H4 (cell line): ENCODE data around the gene CRPPA. TPM values are rescaled to one million over a fixed set of nuclear protein-coding genes. Genes with fewer than 3 reads are reported as not detected.
"Not testable (repeated sequence)": the region's sequence is repeated elsewhere in the genome, so short reads cannot be mapped to it uniquely, and the experiment has no call there.

Experiments used
- DNase-seq: peaks from one replicate; pipeline ENCODE4 v3.0.0-alpha.2; 2015; ENCODE audit warnings: low spot score
- total RNA-seq: library from RNA; depleted of rRNA; stranded (reverse); fragments of >200 nt; shearing (Covaris generic); gene quantifications from 2 replicates; pipeline ENCODE4 v1.2.3, GENCODE V29; 2014; rRNA removed

The CRPPA gene
- 0.12 TPM in 1 of 2 replicates, not detected in the other for total RNA-seq

- no peak for DNase-seq
Measured at GRCh38 chr7:16421333-16422102, at the start of gene CRPPA. Gene CRPPA, minus strand, starts transcription at chr7:16421538. Its CDS starts 216 bp downstream, at chr7:16421322.

GRCh38 chr7:16465469-16466361, 44.4 kb upstream of the CRPPA start, which contains the start of gene SOSTDC1:
Gene SOSTDC1, minus strand, starts transcription at chr7:16465738. Its CDS starts 70 bp downstream, at chr7:16465668.
- no peak for DNase-seq

- no peak for DNase-seq
Measured at GRCh38 chr7:16463949-16464715, 42.8 kb upstream of the CRPPA start.

- no peak for DNase-seq
Measured at GRCh38 chr7:16463520-16463919, 42.2 kb upstream of the CRPPA start.

DNA sequence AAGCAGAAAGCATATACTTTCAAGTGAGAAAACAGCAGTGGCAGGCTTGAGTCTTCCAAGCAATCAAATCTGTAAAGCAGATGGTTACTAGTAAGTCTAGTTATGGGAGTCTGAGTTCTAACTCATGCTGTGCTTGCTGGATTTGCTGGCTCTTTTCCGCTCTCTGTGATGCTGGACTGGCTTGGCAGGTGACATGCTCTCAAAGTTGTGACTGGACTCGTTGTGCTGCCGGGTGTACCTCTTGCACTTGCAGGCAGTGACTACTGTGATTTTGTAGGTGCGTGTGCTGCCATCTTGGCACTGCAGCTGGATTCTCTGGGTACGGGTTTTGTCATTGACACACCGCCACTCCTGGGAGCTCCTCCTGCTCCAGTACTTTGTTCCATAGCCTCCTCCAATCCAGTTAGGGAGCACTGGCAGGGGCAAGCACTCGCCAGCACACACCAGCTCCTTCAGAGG, 41.1 kb upstream of the CRPPA start:
- no peak for DNase-seq

DNA sequence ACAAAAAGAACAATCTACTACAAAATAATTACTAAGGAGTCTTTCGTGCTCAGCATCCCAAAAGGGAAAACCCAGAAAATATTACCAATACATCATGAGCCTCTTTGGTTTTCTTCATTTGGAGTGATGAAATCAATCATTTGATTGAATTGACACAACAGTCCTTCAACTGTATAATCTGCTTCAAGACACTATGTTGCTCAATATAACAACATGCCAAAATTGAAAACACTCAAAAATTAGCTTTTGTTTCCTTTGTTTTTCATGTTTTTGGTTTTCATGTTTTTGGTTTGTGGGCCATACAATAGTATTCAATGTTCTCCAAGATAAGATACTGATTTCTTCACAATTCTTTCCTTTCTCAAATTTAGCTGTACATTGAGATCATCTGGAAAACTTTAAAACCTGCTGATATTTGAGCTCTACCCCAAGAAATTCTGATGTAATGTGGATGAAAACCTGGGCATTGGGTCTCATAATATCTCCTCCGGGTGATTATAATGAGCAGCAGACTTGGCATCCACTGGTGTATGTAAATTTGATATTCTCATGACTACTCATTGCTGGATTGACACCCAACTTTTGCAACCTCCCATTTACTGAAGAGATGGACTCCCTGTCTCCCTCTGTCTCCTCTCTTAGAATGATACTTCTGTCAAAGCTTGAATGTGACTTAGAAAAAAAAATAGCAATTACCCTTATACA, 39.6 kb upstream of the CRPPA start:
- no peak for DNase-seq

- not testable (repeated sequence) for DNase-seq
Measured at GRCh38 chr7:16456303-16456702, 35.0 kb upstream of the CRPPA start.

GRCh38 chr7:16455591-16455990, 34.3 kb upstream of the CRPPA start:
- DNase-seq, result no peak

GRCh38 chr7:16450366-16450765, 29.0 kb upstream of the CRPPA start:
- no peak for DNase-seq

DNA sequence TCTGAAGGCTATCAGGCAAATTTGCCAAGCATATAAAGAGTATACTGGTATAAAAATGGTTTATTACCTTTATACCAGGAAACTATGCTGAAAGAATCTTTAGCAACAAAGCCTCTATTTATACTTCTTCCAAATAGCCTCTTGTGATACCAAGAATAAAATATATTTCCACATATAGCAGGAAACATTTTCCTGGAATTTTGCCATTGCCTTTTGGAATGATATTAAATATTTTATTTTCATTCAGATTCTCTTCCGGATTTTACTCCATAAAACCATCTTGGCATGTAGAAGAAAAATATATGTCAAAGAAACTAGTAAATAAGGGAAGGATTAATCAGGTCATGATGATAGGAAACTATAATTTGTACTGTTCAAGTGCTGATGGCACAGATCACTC, 26.5 kb upstream of the CRPPA start:
- DNase-seq, result no peak

- no peak for DNase-seq
Measured at GRCh38 chr7:16446508-16446907, 25.2 kb upstream of the CRPPA start.

DNA sequence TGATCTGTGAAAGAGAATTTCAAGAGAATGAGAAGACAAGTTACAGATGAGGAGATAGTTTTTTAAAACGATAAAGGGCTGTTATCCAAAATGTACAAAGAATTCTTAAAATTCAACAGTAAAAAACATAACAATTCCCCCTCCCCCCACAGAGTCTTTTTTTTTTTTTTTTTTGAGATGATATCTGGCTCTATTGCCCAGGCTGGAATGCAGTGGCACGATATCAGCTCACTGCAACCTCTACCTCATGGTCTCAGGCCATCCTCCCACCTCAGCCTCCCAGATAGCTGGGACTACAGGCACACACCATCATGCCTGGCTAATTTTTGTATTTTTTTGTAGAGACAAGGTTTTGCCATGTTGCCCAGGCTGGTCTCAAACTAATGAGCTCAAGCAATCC, 22.5 kb upstream of the CRPPA start:
- not testable (repeated sequence) for DNase-seq

- DNase-seq, result no peak
Measured at GRCh38 chr7:16438988-16439387, 17.6 kb upstream of the CRPPA start.

GRCh38 chr7:16436306-16436705, 15.0 kb upstream of the CRPPA start:
- no peak for DNase-seq

DNA sequence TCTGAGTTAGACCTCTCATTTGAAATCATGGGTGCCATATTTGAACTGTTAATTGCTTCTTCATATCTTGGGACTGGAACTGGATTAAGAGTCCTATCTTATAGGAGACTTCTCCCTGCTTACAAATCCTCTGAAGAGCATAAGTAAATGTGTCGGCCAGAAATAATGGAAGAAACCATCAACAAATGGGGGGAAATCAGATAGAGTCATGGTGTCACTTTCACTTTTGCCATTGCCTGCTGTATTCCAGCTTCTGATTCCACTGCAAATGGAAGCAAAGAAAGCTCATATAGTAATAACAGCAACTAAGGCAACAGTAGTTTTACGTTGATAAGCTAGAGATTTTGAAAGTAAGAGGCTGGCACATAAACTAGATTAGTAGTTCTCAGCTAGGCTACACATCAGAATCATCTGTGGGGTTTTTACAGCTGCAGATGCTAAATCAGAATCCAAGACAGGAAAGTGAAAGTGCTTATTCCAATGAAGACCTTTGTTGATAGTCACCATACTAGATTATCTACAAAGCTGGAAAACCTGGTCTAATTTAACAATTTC, 12.3 kb upstream of the CRPPA start:
- DNase-seq, result no peak

DNA sequence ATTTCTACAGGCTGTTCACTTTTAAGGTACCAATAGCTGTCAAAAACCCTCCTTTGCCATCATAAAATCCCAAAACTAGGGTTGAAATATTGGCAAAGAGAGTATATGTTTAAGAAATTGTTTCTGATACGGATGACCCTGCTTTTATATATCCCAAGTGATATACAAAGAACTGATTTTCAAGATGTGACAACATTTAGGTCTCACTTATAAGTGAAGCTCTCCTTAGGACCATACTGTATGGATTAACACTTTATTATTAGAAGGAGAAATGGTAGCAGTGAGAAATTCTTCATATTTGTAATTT, 11.0 kb upstream of the CRPPA start:
- no peak for DNase-seq

DNA sequence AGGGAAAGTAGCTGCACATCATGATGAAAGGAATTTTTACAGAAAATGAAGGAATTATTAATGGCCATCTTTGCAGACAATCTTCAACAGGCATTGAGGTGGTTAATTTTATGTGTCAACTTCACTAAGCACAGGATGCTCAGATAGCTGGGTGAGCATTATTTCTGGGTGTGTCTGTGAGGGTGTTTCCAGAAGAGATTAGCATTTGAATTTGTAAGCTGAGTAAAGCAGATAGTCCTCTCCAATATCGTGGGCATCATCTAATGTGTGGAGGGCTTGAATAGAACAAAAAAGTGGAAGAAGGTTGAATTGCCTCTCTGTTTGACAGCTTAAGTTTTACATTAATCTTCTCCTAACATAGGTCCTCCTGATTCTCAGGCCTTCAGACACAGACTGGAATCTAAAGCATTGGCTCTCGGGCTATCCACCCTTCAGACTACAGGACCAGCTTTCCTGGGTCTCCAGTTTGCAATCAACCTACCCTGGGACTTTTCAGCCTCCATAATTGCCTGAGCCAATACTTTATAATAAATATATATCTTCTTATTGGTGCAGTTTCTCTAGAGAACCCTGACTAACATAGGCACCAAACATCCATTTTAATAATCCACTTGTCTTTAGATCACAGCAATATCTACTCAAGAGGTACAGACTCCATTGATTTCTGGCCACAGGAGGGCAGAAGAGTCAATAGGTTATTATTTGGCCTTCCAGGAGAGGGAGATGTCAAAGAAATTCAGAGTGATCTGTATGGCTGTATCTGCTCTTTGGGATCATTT, 10.5 kb upstream of the CRPPA start:
- peak; percentile 76 for DNase-seq

- no peak for DNase-seq
Measured at GRCh38 chr7:16430133-16430532, 8.8 kb upstream of the CRPPA start.

DNA sequence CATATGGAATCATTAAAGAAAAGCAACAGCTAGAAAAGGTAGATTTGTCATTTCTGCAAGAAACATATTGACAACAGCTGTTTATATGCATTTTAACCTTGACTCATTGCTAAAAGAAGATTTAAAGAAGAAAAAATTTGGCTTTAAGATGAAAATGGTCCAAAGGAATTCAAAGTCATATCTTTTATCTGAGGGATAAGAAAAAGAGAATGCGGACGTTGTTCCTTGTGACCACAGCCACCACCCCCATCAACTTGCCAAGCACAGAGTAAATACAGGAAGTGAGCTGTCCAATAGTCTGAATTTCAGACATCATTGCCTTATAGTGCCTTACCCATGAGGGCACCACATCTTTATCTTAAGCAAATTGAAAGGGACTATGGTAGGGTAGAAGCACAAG, 7.3 kb upstream of the CRPPA start:
- DNase-seq, result peak; percentile 87

DNA sequence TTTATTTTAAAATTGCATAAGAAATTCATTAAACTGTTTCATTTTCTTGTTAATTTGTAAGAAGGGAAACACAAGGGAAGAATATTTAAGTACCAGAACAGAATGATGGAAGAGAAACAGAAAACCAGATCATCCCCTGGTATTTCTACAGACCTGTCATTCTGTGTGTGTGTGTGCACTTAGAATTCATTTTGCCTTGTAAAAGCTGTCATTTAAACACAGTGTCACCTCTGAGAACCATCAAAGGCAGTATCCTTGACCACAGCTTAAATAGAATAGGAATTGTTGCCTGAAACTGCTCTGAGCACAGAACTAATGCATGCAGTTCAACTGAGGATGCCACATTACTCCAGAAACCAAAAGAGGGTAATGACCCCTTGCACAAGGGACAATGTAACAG, 6.8 kb upstream of the CRPPA start:
- DNase-seq, result no peak
